Measurements from ENCODE around the gene ERVK3-1.
"Not testable (repeated sequence)": the region's sequence is repeated elsewhere in the genome, so short reads cannot be mapped to it uniquely, and the experiment has no call there.

Gene ERVK3-1

GRCh38 chr19:58305065-58305931 is at the start of gene ERVK3-1:
ERVK3-1 (plus strand) TSS chr19:58305377; CDS start chr19:58312169, 6,792 bp downstream.
- DNase-seq = peak; percentile 97 to 98

DNA sequence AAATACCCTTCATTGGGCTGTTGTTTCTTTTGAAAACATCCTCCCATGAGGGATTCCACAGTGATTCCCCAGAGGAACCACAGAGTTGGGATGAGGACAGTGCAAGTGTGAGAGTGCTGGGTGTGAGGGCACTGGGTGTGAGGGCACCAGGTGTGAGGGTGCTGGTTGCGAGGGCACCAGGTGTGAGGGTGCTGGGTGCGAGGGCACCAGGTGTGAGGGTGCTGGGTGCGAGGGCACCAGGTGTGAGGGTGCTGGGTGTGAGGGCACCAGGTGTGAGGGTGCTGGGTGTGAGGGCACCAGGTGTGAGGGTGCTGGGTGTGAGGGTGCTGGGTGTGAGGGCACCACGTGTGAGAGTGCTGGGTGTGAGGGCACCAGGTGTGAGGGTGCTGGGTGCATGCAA is 46.9 kb upstream of the ERVK3-1 start:
- not testable (repeated sequence) for DNase-seq

- no peak for DNase-seq
These were observed 43.6 kb upstream of the ERVK3-1 start for GRCh38 chr19:58261600-58261967.

- no peak for DNase-seq
These were observed 42.9 kb upstream of the ERVK3-1 start for GRCh38 chr19:58261968-58262921.

DNA sequence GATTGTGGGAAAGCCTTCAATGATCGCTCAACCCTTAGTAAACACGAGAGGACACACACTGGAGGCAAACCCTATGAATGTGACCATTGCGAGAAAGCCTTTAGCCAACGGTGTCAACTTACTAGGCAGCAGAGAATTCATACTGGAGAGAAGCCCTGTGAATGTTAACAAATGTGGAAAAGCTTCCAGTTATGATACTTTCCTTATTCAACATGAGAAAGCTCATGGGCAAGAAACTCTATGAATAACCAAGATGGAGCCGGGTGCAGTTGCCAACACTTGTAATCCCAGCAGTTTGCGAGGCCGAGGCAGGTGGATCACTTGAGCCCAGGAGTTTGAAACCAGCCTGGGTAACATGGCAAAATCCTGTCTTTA is 42.3 kb upstream of the ERVK3-1 start:
- DNase-seq = no peak

GRCh38 chr19:58265100-58265499 is 40.1 kb upstream of the ERVK3-1 start:
- no peak for DNase-seq

DNA sequence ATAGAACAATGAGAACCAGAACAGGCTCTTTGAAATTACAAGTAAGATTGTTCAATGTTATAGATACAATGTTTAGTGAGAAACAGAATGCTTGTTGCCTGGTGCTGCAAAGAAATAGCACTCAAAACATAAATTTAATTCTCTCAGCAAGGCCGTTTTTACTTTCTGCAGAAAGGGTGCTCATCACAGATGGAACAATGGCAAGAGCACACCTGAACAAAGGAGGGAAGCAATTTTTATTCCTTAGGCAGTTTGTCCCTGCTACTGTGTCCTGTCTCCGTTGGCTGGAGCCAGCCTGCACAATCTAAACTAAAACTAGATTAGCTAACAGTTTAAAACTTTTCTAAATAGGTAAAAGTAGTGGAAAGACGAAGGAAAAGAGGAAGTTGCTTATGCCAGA is 36.8 kb upstream of the ERVK3-1 start:
- no peak for DNase-seq

DNA sequence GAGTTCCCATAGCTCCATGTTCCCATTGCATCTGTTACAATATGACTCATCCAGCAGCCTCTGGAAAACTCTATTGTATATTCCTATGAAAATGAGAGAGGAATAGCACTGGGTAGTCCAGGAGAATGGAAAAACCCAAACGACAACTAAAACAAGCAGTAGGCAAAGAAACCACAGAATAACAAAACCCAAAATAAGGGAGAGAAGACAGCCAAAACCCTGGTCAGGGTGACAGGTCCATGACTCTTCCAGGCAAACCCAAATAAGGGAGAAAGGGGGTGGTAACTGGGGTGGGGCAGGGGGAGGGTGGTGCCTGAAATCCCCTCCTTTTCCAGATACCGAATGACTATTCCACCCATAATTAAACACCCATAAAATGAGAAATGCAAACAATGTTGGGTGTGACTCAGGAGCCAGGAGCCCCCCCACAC is 30.4 kb upstream of the ERVK3-1 start:
- no peak for DNase-seq

- no peak for DNase-seq
These were observed 29.6 kb upstream of the ERVK3-1 start for GRCh38 chr19:58275564-58275963.

- DNase-seq = no peak
These were observed 28.0 kb upstream of the ERVK3-1 start for GRCh38 chr19:58277197-58277596.

- DNase-seq = no peak
These were observed 27.2 kb upstream of the ERVK3-1 start for GRCh38 chr19:58277748-58278540.

DNA sequence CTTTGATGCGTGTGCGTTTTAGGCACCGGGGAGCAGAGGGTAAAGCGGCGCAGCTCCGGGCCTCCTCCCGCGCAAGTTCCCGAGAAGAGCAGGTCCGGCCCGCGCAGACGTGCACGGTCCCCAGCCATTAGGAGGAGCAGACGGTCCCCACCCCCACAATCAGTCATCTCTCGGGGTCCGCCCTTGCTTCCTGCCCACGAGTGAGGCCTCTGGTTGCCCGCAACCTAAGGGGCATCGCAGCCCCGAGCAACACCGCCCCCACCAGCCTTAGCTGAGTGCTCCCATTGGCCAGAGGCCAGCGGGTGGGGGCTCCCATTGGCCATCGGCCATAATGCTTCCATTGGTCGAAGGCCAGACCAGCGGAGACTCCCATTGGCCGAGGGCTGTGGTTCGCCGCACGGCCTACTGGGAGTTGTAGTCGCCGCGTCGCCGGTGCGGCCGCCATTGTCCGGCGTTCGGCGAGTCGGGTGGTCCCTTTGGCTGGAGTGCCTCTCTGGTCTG is 26.6 kb upstream of the ERVK3-1 start, which contains the start of gene ZNF8:
Gene ZNF8 (plus strand): TSS at position 415 of the 501 bp plus-strand sequence. CDS start 127 bp downstream, outside the sequence.
- DNase-seq = peak; percentile 99 to 100

- DNase-seq = peak; percentile 44 to 52
These were observed 25.9 kb upstream of the ERVK3-1 start for GRCh38 chr19:58279042-58279924.

DNA sequence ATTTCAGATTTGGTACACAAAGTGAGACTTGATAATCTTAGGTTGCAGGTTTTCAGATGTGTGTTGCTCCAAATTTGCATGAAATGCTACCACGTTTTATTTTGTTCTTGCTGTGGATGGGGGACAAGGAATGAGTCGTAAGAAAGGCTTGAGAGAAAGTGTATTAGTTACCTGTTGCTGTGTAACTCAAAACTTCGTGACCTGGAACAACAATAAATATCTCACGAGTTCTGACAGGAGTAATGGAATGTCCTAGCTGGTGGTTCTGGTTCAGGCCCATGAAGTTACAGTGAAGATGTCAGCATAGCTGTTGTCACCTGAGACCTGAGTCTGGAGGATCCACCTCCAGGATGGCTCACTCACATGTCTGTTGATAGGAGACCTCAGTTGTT is 25.3 kb upstream of the ERVK3-1 start:
- no peak for DNase-seq

DNA sequence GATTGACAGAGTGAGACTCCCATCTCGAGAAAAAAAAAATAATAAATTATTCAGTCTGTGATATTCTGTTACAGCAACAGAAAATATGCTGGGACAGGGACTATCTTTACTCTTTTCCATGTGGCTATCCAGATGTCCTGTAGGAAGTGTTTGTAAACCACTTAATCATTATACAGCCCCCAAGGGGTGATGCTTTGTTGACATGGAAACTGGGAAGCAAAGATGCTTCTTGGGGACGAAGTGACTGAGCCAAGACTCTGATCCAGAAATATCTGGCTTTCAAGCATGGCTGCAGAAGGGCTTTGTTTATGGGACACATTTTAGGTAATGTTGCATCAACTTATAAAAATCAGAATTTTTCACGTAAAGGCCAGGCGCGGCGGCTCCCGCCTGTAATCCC is 21.0 kb upstream of the ERVK3-1 start:
- DNase-seq = no peak

DNA sequence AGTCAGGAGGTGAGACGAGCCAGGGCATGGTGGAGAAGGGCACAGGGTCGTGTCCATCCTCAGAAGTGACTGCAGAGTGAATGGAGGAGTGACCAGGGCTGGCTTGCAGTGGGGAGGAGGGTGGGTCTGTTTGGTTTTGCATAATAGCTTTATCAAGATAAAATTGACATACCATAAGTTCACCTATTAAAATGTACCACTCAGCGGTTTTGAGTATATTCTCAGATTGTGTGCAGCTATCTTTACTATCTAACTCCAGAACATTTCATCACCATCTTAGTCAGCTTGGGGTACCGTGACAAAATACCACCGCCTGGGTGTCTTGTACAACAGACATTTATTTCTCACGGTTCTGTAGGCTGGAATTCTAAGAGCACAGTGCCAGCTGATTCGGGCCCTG is 13.2 kb upstream of the ERVK3-1 start:
- DNase-seq = no peak

DNA sequence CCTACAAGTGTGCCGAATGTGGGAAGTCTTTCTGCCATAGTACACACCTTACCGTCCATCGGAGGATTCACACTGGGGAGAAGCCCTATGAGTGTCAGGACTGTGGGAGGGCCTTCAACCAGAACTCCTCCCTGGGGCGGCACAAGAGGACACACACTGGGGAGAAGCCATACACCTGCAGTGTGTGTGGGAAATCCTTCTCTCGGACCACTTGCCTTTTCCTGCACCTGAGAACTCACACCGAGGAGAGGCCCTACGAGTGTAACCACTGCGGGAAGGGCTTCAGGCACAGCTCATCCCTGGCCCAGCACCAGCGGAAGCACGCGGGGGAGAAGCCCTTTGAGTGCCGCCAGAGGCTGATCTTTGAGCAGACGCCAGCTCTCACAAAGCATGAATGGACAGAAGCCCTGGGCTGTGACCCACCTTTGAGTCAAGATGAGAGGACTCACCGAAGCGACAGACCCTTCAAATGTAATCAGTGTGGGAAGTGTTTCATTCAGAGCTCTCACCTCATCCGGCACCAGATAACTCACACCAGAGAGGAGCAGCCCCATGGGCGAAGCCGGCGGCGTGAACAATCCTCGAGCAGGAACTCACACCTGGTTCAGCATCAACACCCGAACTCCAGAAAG is 10.3 kb upstream of the ERVK3-1 start:
- no peak for DNase-seq

GRCh38 chr19:58296104-58296503 is 9.1 kb upstream of the ERVK3-1 start:
- no peak for DNase-seq

DNA sequence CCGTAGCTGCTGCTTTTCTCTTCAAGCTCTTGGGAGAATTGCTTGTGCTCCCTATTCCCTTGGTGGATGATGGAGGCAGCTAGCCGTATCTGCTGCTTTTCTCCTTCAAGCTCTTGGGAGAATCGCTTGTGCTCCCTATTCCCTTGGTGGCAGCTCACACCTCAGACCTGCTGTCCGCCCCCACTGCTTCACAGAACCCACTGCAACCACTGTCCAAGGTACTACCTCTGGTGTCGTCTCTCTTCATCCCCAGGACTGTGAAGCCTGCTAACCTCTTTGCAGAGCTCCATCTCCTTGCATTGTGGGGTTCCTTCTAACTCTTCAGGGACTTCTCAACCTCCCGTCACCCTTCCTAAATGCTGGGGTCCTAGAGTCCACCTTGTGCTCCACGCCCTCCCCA is 4.6 kb upstream of the ERVK3-1 start:
- DNase-seq = no peak

DNA sequence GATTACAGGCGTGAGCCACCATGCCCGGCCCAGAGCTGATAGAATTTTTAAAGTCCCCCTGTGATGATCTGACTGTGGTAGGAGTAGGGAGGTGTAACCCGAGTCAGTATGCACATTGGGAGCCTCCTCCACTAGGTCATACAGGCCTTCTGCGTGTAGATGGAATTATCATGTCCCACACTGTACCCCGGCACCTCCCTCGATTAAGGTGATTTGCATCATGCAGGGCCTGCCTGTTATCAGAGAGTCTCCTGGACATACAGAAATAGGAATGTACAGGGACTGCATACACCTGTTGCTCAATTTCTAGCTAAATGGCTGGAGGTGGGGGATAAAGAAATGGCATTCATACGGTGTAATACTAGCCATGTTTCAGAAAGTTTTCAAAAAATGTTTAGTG is 922 bp upstream of the ERVK3-1 start:
- no peak for DNase-seq

DNA sequence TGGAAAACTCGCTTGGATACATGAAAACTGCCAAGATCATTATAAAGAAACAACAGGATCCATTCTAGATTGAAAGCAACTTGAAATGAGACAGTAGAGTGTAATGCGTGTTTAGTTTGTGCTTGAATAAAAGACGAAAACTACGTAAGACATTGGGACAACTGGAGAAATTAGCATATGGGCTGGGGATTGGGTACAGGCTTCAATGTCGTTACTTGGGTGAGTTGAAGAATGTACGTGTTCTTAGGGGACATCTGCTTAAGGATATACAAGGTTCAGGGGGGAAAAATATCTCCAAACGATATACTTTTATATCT is 471 bp upstream of the ERVK3-1 start:
- DNase-seq = no peak
